ENCODE results near the gene PROM2. TPM values are rescaled to one million over a fixed set of nuclear protein-coding genes. Genes with fewer than 3 reads are reported as not detected.

Gene PROM2
- total RNA-seq, 1 experiment from 2014 or later = 0.07 TPM

DNA sequence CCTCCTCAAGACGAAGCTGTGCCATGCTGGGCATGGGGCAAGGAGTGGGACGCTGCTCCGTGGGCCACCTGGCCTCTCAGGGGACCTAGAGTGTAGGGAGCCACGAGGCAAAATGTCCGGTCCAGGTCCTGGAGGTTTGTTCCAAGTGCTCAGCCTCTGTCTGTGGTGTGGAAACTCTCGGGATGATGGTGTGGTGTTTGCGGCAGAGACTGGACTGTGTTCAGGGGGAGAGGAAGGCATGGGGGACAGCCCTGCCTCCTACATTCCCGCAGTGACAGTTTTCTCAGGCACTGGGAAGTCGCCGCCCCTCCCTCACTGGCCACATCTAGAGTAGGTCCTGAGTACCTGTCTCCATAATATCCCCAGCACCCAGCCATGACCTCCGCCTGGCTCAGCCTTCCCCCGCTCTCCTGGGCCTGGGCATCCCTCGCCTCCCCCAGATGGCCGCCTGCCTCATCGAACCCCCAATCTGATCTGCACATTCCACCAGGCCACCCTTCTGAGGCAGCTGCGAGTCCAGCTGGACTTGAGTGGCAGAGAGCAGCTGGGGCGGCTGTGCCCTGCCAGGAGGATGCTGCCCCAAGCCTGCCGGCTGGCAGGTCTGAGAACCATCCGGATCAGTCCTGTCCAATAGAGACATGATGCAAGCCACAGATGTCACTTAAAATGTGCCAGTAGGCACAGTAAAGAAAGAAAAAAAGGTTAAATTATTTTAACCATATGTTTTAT lies 29.1 kb downstream of the PROM2 start:
- Histone ChIP-seq H3K9me2 (replicated peaks; ENCODE audit: insufficient read depth, low read length) (no peaks in the 10 kb centered on the region), H4K20me1 (ENCODE audit: insufficient read depth, low read depth, low read length) (no peaks in the 10 kb centered on the region), H3K27ac (ENCODE audit: low read length) (no peak overlapping the region), H3K79me2 (ENCODE audit: low read length) (no peaks in the 10 kb centered on the region), H3K27me3 (ENCODE audit: low read length) (no peaks in the 10 kb centered on the region), H3K4me3 (ENCODE audit: low read length) (no peak overlapping the region), H3K36me3 (ENCODE audit: insufficient read depth, low read length) (no peaks in the 10 kb centered on the region), H3K4me1 (ENCODE audit: low read length) (no peaks in the 10 kb centered on the region), H3K9me3 (ENCODE audit: low read length) (no peaks in the 10 kb centered on the region), H2AFZ (ENCODE audit: low read length) (no peak overlapping the region), H3K4me2 (ENCODE audit: low read depth, low read length, poor library complexity, severe bottlenecking) (no peak overlapping the region), H3K9ac (ENCODE audit: low read length) (no peak overlapping the region)
- DNase-seq = no peak

DNA sequence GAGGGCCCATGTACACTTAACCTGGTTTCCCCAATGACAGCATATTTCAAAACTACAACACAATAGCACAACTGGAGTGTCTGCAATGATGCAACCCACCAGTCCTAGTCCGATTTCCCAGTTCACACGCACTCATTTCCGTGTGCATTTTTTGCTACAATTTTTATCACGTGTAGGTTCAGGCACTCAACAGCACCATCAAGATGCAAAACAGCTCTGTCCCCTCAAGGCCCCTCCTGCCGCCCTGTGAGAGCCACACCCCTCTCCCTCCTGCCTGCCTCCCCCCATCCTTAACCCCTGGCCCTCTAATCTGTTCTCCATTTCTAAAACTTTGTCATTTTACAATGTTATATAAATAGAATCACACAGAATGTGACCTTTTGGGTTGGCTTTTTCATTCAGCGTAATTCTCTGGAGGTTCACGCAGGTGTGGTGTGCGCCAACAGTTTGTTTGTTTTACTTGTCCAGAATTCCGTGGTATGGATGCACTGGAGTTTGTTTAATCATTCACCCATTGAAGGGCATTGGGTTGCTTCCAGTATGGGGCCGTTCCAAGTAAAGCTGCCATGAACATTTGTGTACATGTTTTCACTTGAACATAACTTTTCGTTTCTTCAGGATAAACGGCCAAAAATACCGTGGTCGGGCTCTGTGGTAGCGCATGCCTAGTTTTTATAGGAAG lies 31.3 kb downstream of the PROM2 start:
- Histone ChIP-seq H3K36me3 (ENCODE audit: insufficient read depth, low read length) (no peaks in the 10 kb centered on the region), H3K9me2 (replicated peaks; ENCODE audit: insufficient read depth, low read length) (no peaks in the 10 kb centered on the region), H3K9ac (ENCODE audit: low read length) (no peak overlapping the region), H3K27ac (ENCODE audit: low read length) (no peak overlapping the region), H3K79me2 (ENCODE audit: low read length) (no peaks in the 10 kb centered on the region), H4K20me1 (ENCODE audit: insufficient read depth, low read depth, low read length) (no peaks in the 10 kb centered on the region), H3K9me3 (ENCODE audit: low read length) (no peaks in the 10 kb centered on the region), H3K4me3 (ENCODE audit: low read length) (no peak overlapping the region), H3K27me3 (ENCODE audit: low read length) (no peaks in the 10 kb centered on the region), H3K4me2 (ENCODE audit: low read depth, low read length, poor library complexity, severe bottlenecking) (no peak overlapping the region), H2AFZ (ENCODE audit: low read length) (no peak overlapping the region), H3K4me1 (ENCODE audit: low read length) (no peaks in the 10 kb centered on the region)
- DNase-seq = no peak

DNA sequence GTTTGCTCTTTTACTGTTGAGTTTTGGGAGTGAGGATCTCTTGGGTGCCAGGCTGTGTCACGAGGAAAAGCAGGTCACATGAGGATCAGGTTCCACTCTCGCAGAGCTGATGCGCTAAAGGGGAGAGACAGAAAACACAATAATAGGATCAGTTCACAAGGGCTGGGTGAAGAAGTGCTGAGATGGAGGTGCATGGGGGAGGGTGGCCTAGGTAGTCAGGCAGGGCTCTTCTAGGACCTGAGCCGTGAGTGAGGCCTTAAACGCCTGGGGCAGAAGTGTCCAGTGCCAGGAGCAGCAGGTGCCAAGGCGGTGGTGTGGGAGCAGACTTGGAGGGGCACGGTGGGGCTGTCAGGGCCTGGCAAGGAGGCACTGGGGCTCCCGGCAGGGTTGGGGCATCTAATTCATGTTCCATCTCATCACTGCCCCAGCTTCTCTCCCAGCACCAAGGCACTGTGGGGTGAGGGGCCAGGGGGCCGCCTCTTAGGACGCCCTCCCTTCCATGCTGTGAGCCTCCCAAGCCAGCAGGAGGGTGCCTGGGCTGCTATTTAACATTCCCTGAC lies 32.2 kb downstream of the PROM2 start:
- Histone ChIP-seq H3K27ac (ENCODE audit: low read length) (no peak overlapping the region), H3K4me3 (ENCODE audit: low read length) (no peak overlapping the region), H3K9me2 (replicated peaks; ENCODE audit: insufficient read depth, low read length) (no peaks in the 10 kb centered on the region), H3K79me2 (ENCODE audit: low read length) (no peaks in the 10 kb centered on the region), H2AFZ (ENCODE audit: low read length) (no peak overlapping the region), H3K9ac (ENCODE audit: low read length) (no peak overlapping the region), H3K4me1 (ENCODE audit: low read length) (no peaks in the 10 kb centered on the region), H3K36me3 (ENCODE audit: insufficient read depth, low read length) (no peaks in the 10 kb centered on the region), H3K27me3 (ENCODE audit: low read length) (no peaks in the 10 kb centered on the region), H3K9me3 (ENCODE audit: low read length) (no peaks in the 10 kb centered on the region), H3K4me2 (ENCODE audit: low read depth, low read length, poor library complexity, severe bottlenecking) (no peak overlapping the region), H4K20me1 (ENCODE audit: insufficient read depth, low read depth, low read length) (no peaks in the 10 kb centered on the region)
- DNase-seq = no peak

DNA sequence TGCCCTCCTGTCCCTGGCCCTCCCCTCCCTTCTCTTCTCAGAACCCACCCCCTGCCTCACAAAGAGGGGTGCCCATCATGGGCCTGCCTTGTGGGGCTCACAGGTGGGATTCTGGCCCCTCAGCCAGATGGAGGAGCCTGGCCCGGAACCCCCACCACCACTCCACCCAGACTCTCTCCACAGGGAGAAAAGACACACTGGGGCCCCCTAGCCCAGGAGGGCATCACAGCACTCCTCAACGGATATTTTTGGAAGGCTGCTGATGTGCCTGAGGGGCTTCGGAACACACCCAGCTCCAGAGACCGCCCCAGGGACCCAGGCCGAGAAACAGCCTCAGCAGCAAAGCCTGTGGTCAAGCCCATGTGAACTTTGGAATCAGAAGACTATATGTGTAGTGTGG lies 32.8 kb downstream of the PROM2 start:
- Histone ChIP-seq H3K9me3 (ENCODE audit: low read length) (no peaks in the 10 kb centered on the region), H3K27ac (ENCODE audit: low read length) (no peak overlapping the region), H3K27me3 (ENCODE audit: low read length) (no peaks in the 10 kb centered on the region), H3K4me2 (ENCODE audit: low read depth, low read length, poor library complexity, severe bottlenecking) (no peak overlapping the region), H3K9ac (ENCODE audit: low read length) (no peak overlapping the region), H2AFZ (ENCODE audit: low read length) (no peak overlapping the region), H3K9me2 (replicated peaks; ENCODE audit: insufficient read depth, low read length) (no peaks in the 10 kb centered on the region), H4K20me1 (ENCODE audit: insufficient read depth, low read depth, low read length) (no peaks in the 10 kb centered on the region), H3K36me3 (ENCODE audit: insufficient read depth, low read length) (no peaks in the 10 kb centered on the region), H3K4me3 (ENCODE audit: low read length) (no peak overlapping the region), H3K4me1 (ENCODE audit: low read length) (no peaks in the 10 kb centered on the region), H3K79me2 (ENCODE audit: low read length) (no peaks in the 10 kb centered on the region)
- DNase-seq = no peak

DNA sequence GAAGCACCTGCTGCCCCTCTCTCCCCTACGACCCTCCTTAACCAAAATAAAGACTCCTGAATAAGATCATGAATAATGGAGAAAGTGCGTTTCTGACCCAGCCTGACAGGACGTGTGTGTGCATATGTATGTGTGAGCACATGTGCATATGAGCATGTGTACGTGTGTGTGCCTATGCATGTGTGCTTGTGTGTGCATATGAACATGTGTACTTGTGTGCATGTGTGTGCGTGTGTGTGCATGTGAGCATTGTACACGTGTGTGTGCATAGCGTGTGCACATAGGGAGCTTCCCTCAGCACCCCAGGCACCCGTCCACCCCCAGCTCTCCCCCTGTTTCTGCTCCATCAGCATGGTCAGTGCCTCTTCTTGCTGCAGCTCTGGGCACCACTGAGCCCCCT lies 33.6 kb downstream of the PROM2 start:
- Histone ChIP-seq H3K4me2 (ENCODE audit: low read depth, low read length, poor library complexity, severe bottlenecking) (no peak overlapping the region), H2AFZ (ENCODE audit: low read length) (no peak overlapping the region), H3K79me2 (ENCODE audit: low read length) (no peaks in the 10 kb centered on the region), H4K20me1 (ENCODE audit: insufficient read depth, low read depth, low read length) (no peaks in the 10 kb centered on the region), H3K27me3 (ENCODE audit: low read length) (no peaks in the 10 kb centered on the region), H3K4me1 (ENCODE audit: low read length) (no peaks in the 10 kb centered on the region), H3K27ac (ENCODE audit: low read length) (no peak overlapping the region), H3K36me3 (ENCODE audit: insufficient read depth, low read length) (no peaks in the 10 kb centered on the region), H3K9me2 (replicated peaks; ENCODE audit: insufficient read depth, low read length) (no peaks in the 10 kb centered on the region), H3K9ac (ENCODE audit: low read length) (no peak overlapping the region), H3K9me3 (ENCODE audit: low read length) (no peaks in the 10 kb centered on the region), H3K4me3 (ENCODE audit: low read length) (no peak overlapping the region)
- DNase-seq = no peak

DNA sequence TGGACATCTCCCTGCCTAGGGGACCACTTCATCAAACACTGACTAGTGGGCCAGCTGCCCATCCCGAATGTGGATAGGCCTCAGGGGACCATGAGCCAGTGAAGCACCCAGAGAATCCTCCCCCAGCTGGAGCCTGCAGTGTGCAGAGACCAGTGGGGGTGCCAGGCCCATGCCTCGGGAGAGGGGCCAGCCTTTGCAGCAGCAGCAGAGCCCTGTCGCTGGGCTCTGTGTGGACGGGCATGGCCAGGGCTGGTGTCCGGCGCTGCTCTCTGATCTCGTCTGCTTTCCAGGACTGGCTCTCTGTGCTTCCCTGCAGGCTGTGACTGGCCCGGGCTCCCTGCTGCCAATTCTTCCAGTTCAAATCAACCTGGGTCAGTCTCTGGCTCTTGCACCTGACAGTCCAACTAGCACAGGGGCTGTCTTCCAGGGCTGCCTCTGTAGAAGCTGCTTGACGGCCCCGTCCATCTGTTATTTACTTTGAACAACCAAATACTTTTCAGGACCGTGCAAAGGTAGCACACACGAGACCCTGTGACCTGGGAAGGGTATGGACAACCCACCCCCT lies 34.3 kb downstream of the PROM2 start:
- Histone ChIP-seq H3K9me3 (ENCODE audit: low read length) (no peaks in the 10 kb centered on the region), H2AFZ (ENCODE audit: low read length) (no peak overlapping the region), H3K4me1 (ENCODE audit: low read length) (no peaks in the 10 kb centered on the region), H4K20me1 (ENCODE audit: insufficient read depth, low read depth, low read length) (no peaks in the 10 kb centered on the region), H3K27me3 (ENCODE audit: low read length) (no peaks in the 10 kb centered on the region), H3K4me3 (ENCODE audit: low read length) (no peak overlapping the region), H3K79me2 (ENCODE audit: low read length) (no peaks in the 10 kb centered on the region), H3K9me2 (replicated peaks; ENCODE audit: insufficient read depth, low read length) (no peaks in the 10 kb centered on the region), H3K36me3 (ENCODE audit: insufficient read depth, low read length) (no peaks in the 10 kb centered on the region), H3K27ac (ENCODE audit: low read length) (no peak overlapping the region), H3K9ac (ENCODE audit: low read length) (no peak overlapping the region), H3K4me2 (ENCODE audit: low read depth, low read length, poor library complexity, severe bottlenecking) (no peak overlapping the region)
- DNase-seq = no peak

DNA sequence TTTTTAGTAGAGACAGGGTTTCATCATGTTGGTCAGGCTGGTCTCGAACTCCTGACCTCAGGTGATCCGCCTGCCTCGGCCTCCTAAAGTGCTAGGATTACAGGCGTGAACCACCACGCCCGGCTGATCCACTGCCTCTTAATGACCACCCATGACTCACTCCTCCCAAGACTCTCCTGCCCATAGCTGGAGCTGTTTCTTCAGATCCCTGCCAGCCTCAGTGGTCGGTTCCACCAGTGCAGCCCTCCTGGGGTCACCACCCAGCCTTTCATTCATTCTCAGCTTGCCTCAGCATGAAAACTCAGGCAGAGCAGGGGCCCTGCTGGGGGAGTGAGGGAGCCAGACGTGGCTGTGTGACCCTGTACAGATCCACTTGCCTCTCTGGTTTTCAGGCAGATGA lies 35.4 kb downstream of the PROM2 start:
- Histone ChIP-seq H3K27ac (ENCODE audit: low read length) (no peak overlapping the region), H2AFZ (ENCODE audit: low read length) (no peak overlapping the region), H3K36me3 (ENCODE audit: insufficient read depth, low read length) (no peaks in the 10 kb centered on the region), H3K9me3 (ENCODE audit: low read length) (no peaks in the 10 kb centered on the region), H3K4me3 (ENCODE audit: low read length) (no peak overlapping the region), H3K27me3 (ENCODE audit: low read length) (no peaks in the 10 kb centered on the region), H3K9ac (ENCODE audit: low read length) (no peak overlapping the region), H3K4me2 (ENCODE audit: low read depth, low read length, poor library complexity, severe bottlenecking) (no peak overlapping the region), H3K4me1 (ENCODE audit: low read length) (no peaks in the 10 kb centered on the region), H4K20me1 (ENCODE audit: insufficient read depth, low read depth, low read length) (no peaks in the 10 kb centered on the region), H3K9me2 (replicated peaks; ENCODE audit: insufficient read depth, low read length) (no peaks in the 10 kb centered on the region), H3K79me2 (ENCODE audit: low read length) (no peaks in the 10 kb centered on the region)
- no peak for DNase-seq

DNA sequence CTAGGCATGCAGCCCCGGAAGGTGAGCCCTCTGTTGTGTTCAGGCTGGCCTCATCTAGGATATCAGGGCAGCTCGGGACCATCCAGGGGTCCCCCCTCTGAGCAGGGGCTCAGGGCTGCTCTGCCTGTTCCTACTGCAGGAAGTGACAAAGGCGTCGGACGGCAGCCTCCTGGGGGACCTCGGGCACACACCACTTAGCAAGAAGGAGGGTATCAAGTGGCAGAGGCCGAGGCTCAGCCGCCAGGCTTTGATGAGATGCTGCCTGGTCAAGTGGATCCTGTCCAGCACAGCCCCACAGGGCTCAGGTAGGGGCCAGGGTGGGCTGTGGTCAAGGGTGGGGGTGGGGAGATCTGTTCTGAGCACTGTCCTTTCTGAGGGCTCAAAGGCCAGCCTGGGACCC lies 36.0 kb downstream of the PROM2 start:
- no peaks in the 10 kb centered on the region for H3K4me1 ChIP-seq (ENCODE audit: low read length)
- no peaks in the 10 kb centered on the region for H3K9me2 ChIP-seq (replicated peaks; ENCODE audit: insufficient read depth, low read length)
- H3K4me2 ChIP-seq (ENCODE audit: low read depth, low read length, poor library complexity, severe bottlenecking) = no peak overlapping the region
- no peak overlapping the region for H3K27ac ChIP-seq (ENCODE audit: low read length)
- no peaks in the 10 kb centered on the region for H3K27me3 ChIP-seq (ENCODE audit: low read length)
- H3K79me2 ChIP-seq (ENCODE audit: low read length) = no peaks in the 10 kb centered on the region
- no peak overlapping the region for H2AFZ ChIP-seq (ENCODE audit: low read length)
- DNase-seq = no peak
- no peak overlapping the region for H3K9ac ChIP-seq (ENCODE audit: low read length)
- H3K4me3 ChIP-seq (ENCODE audit: low read length) = no peak overlapping the region
- no peaks in the 10 kb centered on the region for H4K20me1 ChIP-seq (ENCODE audit: insufficient read depth, low read depth, low read length)
- H3K36me3 ChIP-seq (ENCODE audit: insufficient read depth, low read length) = no peaks in the 10 kb centered on the region
- no peaks in the 10 kb centered on the region for H3K9me3 ChIP-seq (ENCODE audit: low read length)
